BLaER1 (cell line): ENCODE results near the gene PRR12.
"Not testable (repeated sequence)": the region's sequence is repeated elsewhere in the genome, so short reads cannot be mapped to it uniquely, and the experiment has no call there.

Experiments used
- H3K27ac ChIP-seq: shearing (Covaris generic); formaldehyde crosslinking; 2 replicates; pipeline ENCODE4 v1.8.1; 2022
- H3K27me3 ChIP-seq: shearing (Covaris generic); formaldehyde crosslinking; 2 replicates; pipeline ENCODE4 v1.8.1; 2022
- H3K36me3 ChIP-seq: shearing (Covaris generic); formaldehyde crosslinking; 2 replicates; pipeline ENCODE4 v1.8.1; 2022
- H3K4me1 ChIP-seq: shearing (Covaris generic); formaldehyde crosslinking; 2 replicates; pipeline ENCODE4 v1.8.1; 2022
- H3K4me2 ChIP-seq: shearing (Covaris generic); formaldehyde crosslinking; 2 replicates; pipeline ENCODE4 v1.8.1; 2022
- H3K4me3 ChIP-seq: shearing (Covaris generic); formaldehyde crosslinking; 2 replicates; pipeline ENCODE4 v1.8.1; 2022
- H3K9ac ChIP-seq: shearing (Covaris generic); formaldehyde crosslinking; 2 replicates; pipeline ENCODE4 v1.8.1; 2022
- H3K9me3 ChIP-seq: shearing (Covaris generic); formaldehyde crosslinking; 2 replicates; pipeline ENCODE4 v1.8.1; 2022
- H4K20me1 ChIP-seq: shearing (Covaris generic); formaldehyde crosslinking; 2 replicates; pipeline ENCODE4 v1.8.1; 2022
- Cebpa-rat ChIP-seq: shearing (Covaris generic); IDR thresholded peaks from 2 replicates; pipeline ENCODE4 v1.8.1; 2022

Gene PRR12

GRCh38 chr19:49631610-49632192 lies 40.7 kb downstream of the PRR12 start:
- no peak overlapping the region for H3K27ac ChIP-seq
- no peaks in the 10 kb centered on the region for H3K9me3 ChIP-seq
- H3K9ac ChIP-seq = no peak overlapping the region
- no peaks in the 10 kb centered on the region for H3K27me3 ChIP-seq
- peaks cover 38% of the 10 kb centered on the region for H3K36me3 ChIP-seq
- H3K4me1 ChIP-seq = peaks cover 20% of the 10 kb centered on the region
- no peak overlapping the region for H3K4me3 ChIP-seq
- no peak overlapping the region for H3K4me2 ChIP-seq
- TF ChIP-seq Cebpa-rat = no peak
- H4K20me1 ChIP-seq = no peaks in the 10 kb centered on the region

GRCh38 chr19:49632576-49632975 lies 41.6 kb downstream of the PRR12 start:
- Histone ChIP-seq H3K36me3 (peaks cover 29% of the 10 kb centered on the region), H3K4me2 (no peak overlapping the region), H3K4me3 (no peak overlapping the region), H3K27me3 (no peaks in the 10 kb centered on the region), H3K9ac (no peak overlapping the region), H3K9me3 (no peaks in the 10 kb centered on the region), H3K4me1 (peaks cover 25% of the 10 kb centered on the region), H4K20me1 (no peaks in the 10 kb centered on the region), H3K27ac (no peak overlapping the region)
- TF ChIP-seq Cebpa-rat = no peak

- H3K9ac ChIP-seq, H3K4me2 ChIP-seq, H3K9me3 ChIP-seq, H4K20me1 ChIP-seq, H3K4me3 ChIP-seq, H3K27me3 ChIP-seq, H3K27ac ChIP-seq: not testable (repeated sequence)
- H3K4me1 ChIP-seq = peaks cover 32% of the 10 kb centered on the region
- peaks cover 22% of the 10 kb centered on the region for H3K36me3 ChIP-seq
Observed at GRCh38 chr19:49633273-49633672, 42.3 kb downstream of the PRR12 start.

DNA sequence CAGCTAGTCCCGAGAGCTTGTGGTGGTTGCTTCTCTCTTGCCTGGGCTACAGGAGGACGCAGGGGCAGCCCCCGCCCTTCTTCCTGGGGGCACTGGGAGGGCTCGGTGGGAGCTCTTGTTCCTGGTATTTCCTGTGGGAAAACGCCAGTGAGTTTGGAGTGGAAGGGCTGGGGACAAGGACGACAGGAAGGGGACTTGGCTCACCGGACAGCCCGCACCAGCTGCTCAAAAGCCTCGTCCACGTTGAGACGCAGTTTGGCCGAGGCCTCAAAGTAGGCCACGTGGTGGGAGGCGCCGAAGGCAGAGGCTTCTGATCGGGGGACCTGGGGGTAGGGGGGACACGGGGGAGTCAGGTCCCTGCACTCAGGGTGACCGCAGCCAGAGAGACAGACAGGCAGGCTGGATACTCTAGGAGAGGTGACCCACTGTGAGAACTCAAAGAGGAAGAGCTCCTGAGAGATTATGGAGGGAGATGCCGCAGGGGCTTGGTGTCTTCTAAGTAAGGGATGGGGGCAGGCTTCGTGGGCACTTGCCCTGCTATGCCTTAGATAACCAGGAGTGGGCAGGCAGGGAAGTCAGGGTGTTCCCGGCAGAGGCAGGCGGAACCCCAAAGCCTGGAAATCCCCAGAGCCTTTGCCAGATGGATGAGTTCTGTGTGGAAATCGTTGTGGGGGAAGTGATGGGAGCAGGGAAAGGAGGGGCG lies 44.7 kb downstream of the PRR12 start:
- Histone ChIP-seq H3K4me3 (no peak overlapping the region), H3K4me2 (peak overlapping the region; percentile 14), H3K4me1 (peaks cover 47% of the 10 kb centered on the region), H3K27me3 (no peaks in the 10 kb centered on the region), H3K9me3 (no peaks in the 10 kb centered on the region), H4K20me1 (no peaks in the 10 kb centered on the region), H3K27ac (peak overlapping the region; percentile 41; the same call in 1 of the 2 replicates), H3K9ac (peak overlapping the region; percentile 24; the same call in 1 of the 2 replicates), H3K36me3 (no peaks in the 10 kb centered on the region)
- TF ChIP-seq Cebpa-rat = no peak

GRCh38 chr19:49636233-49636932 lies 45.4 kb downstream of the PRR12 start:
- 0 out of 2 replicates have a peak overlapping the region, but pooled peaks have one; percentile 19 for H3K9ac ChIP-seq
- H3K4me2 ChIP-seq = no peak overlapping the region

DNA sequence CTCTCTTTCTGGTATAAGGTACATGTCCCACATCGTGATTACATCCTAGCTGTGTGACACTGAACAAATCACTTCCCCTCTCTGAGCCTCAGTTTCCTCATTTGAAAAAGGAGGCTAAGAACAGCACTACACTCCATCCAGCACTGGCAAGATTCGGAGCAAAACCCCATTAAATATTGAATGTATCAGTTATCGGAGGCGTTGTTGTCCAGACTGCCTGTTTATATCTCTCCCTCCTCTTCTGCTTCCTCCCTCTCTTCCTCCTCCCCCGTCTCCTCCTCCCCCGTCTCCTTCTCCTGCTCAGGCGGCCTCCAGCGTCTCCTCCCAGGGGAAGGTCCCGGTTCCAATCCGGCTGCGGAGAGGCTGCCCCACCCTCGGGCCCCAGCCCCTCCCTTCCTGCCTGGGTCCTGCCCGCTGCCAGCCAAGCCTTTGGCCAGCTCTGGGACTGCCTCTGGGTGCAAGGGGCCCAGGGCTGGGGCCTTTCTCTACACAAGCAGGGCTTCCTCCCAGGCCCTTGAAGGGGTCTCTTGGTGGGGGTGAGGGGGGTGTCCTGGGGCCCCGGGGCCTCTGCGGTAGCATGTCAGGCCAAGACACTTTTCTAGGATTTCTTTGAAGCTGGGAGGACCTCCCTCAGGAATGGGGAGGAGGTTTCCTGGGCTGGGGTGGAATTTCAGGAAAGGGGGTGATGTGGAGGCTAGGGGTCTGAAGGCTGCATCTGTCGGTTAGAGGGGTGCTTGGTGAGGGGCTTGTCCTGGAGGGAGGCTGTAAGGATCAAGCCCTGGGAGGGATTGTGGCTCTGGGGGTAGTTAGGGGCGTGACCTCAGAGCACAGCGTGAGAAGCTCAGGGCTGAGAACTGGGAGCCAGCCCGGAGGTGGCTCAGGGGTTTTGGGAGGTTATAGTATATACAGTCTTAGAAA lies 47.1 kb downstream of the PRR12 start:
- H3K9me3 ChIP-seq = no peaks in the 10 kb centered on the region
- H3K9ac ChIP-seq = peak overlapping the region; percentile 60
- H3K4me1 ChIP-seq = peaks cover 61% of the 10 kb centered on the region
- peak overlapping the region; percentile 36; the same call in 1 of the 2 replicates for H3K4me3 ChIP-seq
- peak overlapping the region; percentile 97 for H3K4me2 ChIP-seq
- no peaks in the 10 kb centered on the region for H3K36me3 ChIP-seq
- H4K20me1 ChIP-seq = peaks cover 1% of the 10 kb centered on the region; the same call in 1 of the 2 replicates
- no peaks in the 10 kb centered on the region for H3K27me3 ChIP-seq
- no peak for TF ChIP-seq Cebpa-rat
- peak overlapping the region; percentile 22 for H3K27ac ChIP-seq

More at GRCh38 chr19:49636233-49636932, 45.4 kb downstream of the PRR12 start:
- H3K27ac ChIP-seq = 0 out of 2 replicates have a peak overlapping the region, but pooled peaks have one; percentile 13
- H3K4me3 ChIP-seq = no peak overlapping the region
- H3K27me3 ChIP-seq = no peaks in the 10 kb centered on the region
- no peak for TF ChIP-seq Cebpa-rat
- H3K4me1 ChIP-seq = peaks cover 53% of the 10 kb centered on the region
- H4K20me1 ChIP-seq = no peaks in the 10 kb centered on the region
- H3K36me3 ChIP-seq = no peaks in the 10 kb centered on the region
- no peaks in the 10 kb centered on the region for H3K9me3 ChIP-seq

- Histone ChIP-seq H3K4me1 (peaks cover 75% of the 10 kb centered on the region), H3K9ac (peak overlapping the region; percentile 75), H3K27me3 (no peaks in the 10 kb centered on the region), H3K9me3 (no peaks in the 10 kb centered on the region), H4K20me1 (peaks cover 16% of the 10 kb centered on the region), H3K4me3 (peak overlapping the region; percentile 69), H3K36me3 (peaks cover 4% of the 10 kb centered on the region), H3K27ac (peak overlapping the region; percentile 55; the same call in 1 of the 2 replicates), H3K4me2 (peak overlapping the region; percentile 97)
- TF ChIP-seq Cebpa-rat = no peak
Observed at GRCh38 chr19:49639401-49640112, 48.6 kb downstream of the PRR12 start.

DNA sequence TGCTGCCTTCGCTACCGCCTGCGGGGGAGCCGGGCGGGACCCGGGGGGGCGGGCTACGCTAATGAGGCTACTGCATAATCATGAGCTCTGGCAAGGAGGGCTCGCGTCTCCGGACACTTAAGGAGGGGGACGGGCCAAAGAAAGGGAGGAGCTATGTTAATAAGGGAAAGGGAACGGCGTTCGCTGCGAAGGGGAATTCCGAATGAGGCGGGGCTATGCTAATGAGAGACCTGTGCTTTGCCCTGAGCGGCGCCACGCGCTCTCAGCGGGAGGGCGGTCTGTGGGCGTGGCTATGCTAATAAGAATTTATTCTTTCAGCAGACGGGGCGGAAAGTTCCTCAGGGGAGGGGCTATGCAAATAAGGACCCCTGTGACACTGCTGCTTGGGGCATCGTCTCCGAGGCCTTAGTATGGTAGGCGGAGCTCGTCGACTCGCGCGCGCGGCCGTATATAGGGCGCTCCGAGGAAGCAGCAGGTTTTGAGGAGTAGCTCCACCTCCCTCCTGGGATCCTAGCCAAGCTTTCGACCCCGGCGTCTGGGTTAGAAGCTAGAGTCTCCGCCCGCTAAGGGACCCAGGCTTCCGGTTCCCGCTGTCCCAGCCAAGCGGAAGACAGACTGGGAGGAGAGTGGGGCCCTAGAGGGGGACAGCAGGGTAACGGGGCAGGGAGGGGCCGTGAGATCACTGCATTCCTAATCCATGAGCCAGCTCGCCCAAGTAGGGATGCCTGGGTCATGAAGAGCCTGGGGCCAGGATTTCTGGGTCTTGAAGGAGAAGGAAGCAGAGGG lies 49.3 kb downstream of the PRR12 start, which contains the start of gene RRAS:
Gene RRAS, minus strand, starts transcription at position 31 of the 786 bp plus-strand sequence. CDS start 45 bp downstream, outside the sequence.
- no peak for TF ChIP-seq Cebpa-rat
- H3K4me2 ChIP-seq = peak within 1 kb of the TSS; percentile 97
- peaks cover 76% of the 10 kb centered on the region for H3K4me1 ChIP-seq

More for the DNA sequence above, 49.3 kb downstream of the PRR12 start, which contains the start of gene RRAS:
- Histone ChIP-seq H4K20me1 (peaks cover 24% of the 10 kb centered on the region), H3K36me3 (peaks cover 12% of the 10 kb centered on the region), H3K27me3 (no peaks in the 10 kb centered on the region), H3K9me3 (no peaks in the 10 kb centered on the region), H3K4me3 (peak within 1 kb of the TSS; percentile 97), H3K9ac (peak within 1 kb of the TSS; percentile 88), H3K27ac (peak within 1 kb of the TSS; percentile 92)
